ENCODE measurements around the gene IGFBP5. TPM values are rescaled to one million over a fixed set of nuclear protein-coding genes. Genes with fewer than 3 reads are reported as not detected.

IGFBP5 gene
- total and polyA plus RNA-seq, 9 of the 15 experiments (the other 6 are each of a cell fraction or from before 2014, with no cell fraction given): 0.01 to 1.9 (median 0.03) TPM; not detected in 6

GRCh38 chr2:216633616-216634369, 61.6 kb downstream of the IGFBP5 start:
- WGBS (ENCODE audit: insufficient coverage, low coverage, missing lambda C conversion rate): 14% methylated on average over 22 of the region's 71 CpGs
- H3K4me3 ChIP-seq: no peak overlapping the region
- TF ChIP-seq ZNF282 (CRISPR knock-in tag; IDR thresholded peaks at IDR 0.05) (no peak), SIX5 (IDR thresholded peaks at IDR 0.05; ENCODE audit: borderline replicate concordance in 1 of 2, insufficient read depth in 1 of 2, low read depth in 1 of 2, low read length in 2 of 2) (no peak), ZNF561 (CRISPR knock-in tag; conservative IDR thresholded peaks at IDR 0.05) (no peak), TEAD1 (CRISPR knock-in tag; IDR thresholded peaks at IDR 0.05) (no peak), ZNF431 (CRISPR knock-in tag; IDR thresholded peaks at IDR 0.05) (no peak), MEF2A (IDR thresholded peaks at IDR 0.05; ENCODE audit: control insufficient read depth, low read depth, low read length) (no peak), NUFIP1 (IDR thresholded peaks at IDR 0.05; ENCODE audit: partially characterized antibody) (no peak), EZH2 (IDR thresholded peaks at IDR 0.05; ENCODE audit: borderline replicate concordance, low read depth, low read length) (no peak), SPI1 (IDR thresholded peaks at IDR 0.05; ENCODE audit: borderline replicate concordance, low read depth, low read length) (no peak), ZNF589 (CRISPR knock-in tag; IDR thresholded peaks at IDR 0.05; ENCODE audit: low read depth) (no peak), KDM2B (CRISPR knock-in tag; IDR thresholded peaks at IDR 0.05) (no peak), CEBPG (CRISPR knock-in tag; IDR thresholded peaks at IDR 0.05) (no peak), CEBPG (tag; conservative IDR thresholded peaks at IDR 0.05 in 1 of 2, IDR thresholded peaks at IDR 0.05 in 1 of 2) (no peak), ZNF586 (CRISPR knock-in tag; conservative IDR thresholded peaks at IDR 0.05) (no peak)
- TF ChIP-seq, protein P1, sequence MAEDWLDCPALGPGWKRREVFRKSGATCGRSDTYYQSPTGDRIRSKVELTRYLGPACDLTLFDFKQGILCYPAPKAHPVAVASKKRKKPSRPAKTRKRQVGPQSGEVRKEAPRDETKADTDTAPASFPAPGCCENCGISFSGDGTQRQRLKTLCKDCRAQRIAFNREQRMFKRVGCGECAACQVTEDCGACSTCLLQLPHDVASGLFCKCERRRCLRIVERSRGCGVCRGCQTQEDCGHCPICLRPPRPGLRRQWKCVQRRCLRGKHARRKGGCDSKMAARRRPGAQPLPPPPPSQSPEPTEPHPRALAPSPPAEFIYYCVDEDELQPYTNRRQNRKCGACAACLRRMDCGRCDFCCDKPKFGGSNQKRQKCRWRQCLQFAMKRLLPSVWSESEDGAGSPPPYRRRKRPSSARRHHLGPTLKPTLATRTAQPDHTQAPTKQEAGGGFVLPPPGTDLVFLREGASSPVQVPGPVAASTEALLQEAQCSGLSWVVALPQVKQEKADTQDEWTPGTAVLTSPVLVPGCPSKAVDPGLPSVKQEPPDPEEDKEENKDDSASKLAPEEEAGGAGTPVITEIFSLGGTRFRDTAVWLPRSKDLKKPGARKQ (CRISPR knock-in tag; IDR thresholded peaks at IDR 0.05): no peak
- TF ChIP-seq, protein P2, sequence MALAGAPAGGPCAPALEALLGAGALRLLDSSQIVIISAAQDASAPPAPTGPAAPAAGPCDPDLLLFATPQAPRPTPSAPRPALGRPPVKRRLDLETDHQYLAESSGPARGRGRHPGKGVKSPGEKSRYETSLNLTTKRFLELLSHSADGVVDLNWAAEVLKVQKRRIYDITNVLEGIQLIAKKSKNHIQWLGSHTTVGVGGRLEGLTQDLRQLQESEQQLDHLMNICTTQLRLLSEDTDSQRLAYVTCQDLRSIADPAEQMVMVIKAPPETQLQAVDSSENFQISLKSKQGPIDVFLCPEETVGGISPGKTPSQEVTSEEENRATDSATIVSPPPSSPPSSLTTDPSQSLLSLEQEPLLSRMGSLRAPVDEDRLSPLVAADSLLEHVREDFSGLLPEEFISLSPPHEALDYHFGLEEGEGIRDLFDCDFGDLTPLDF (CRISPR knock-in tag; IDR thresholded peaks at IDR 0.05): no peak
- TF ChIP-seq, protein P3, sequence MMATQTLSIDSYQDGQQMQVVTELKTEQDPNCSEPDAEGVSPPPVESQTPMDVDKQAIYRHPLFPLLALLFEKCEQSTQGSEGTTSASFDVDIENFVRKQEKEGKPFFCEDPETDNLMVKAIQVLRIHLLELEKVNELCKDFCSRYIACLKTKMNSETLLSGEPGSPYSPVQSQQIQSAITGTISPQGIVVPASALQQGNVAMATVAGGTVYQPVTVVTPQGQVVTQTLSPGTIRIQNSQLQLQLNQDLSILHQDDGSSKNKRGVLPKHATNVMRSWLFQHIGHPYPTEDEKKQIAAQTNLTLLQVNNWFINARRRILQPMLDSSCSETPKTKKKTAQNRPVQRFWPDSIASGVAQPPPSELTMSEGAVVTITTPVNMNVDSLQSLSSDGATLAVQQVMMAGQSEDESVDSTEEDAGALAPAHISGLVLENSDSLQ (IDR thresholded peaks at IDR 0.05): no peak

More at GRCh38 chr2:216633616-216634369, 61.6 kb downstream of the IGFBP5 start:
- Histone ChIP-seq H3K27me3 (ENCODE audit: control insufficient read depth in 2 of 2, insufficient read depth in 2 of 2, low read length in 2 of 2) (peaks cover 5 to 35% of the 10 kb centered on the region in 2 experiments), H3K27ac (ENCODE audit: extremely low read depth, low read depth, low read length) (no peak overlapping the region), H3K9ac (ENCODE audit: insufficient read depth in 1 of 2, low read depth in 2 of 2, low read length in 2 of 2) (no peak overlapping the region), H3K4me1 (replicated peaks in 1 of 2; ENCODE audit: control insufficient read depth in 2 of 2, insufficient read depth in 2 of 2, low read length in 2 of 2) (no peaks in the 10 kb centered on the region; a peak in 1 of 5 replicates), H2AFZ (ENCODE audit: low read depth, low read length) (no peak overlapping the region), H3K79me2 (ENCODE audit: control insufficient read depth, insufficient read depth, low read length) (no peaks in the 10 kb centered on the region), H4K20me1 (replicated peaks; ENCODE audit: control insufficient read depth, insufficient read depth, low read length) (no peaks in the 10 kb centered on the region), H3K36me3 (ENCODE audit: control insufficient read depth, insufficient read depth, low read length) (no peaks in the 10 kb centered on the region), H3K9me3 (replicated peaks; ENCODE audit: control insufficient read depth, insufficient read depth, low read depth, low read length) (no peaks in the 10 kb centered on the region), H3K9me1 (ENCODE audit: control insufficient read depth, insufficient read depth, low read length) (no peaks in the 10 kb centered on the region), H3K4me2 (ENCODE audit: insufficient read depth, low read length) (no peak overlapping the region)
- DNase-seq (ENCODE audit: extremely low read depth in 1 of 4, low spot score in 3 of 4) (no peak), FAIRE-seq (no peak), ATAC-seq (no peak)
- ChIA-PET POLR2A (no interaction called here), CTCF (ENCODE audit: low intra/inter-chr PET ratio) (no interaction called here)
- intact Hi-C loops (cut with micrococcal nuclease) (no loop called here), in situ Hi-C loops (cut with MboI) (no loop called here)
- BruUV-seq (replicated peaks): no TSS peak

All from K562 (cell line).